GM18909 (cell line): Measurements from ENCODE around the gene RBM46.

Experiments
- ATAC-seq: cut with Tn5 transposase; IDR thresholded peaks from one replicate; pipeline ENCODE4 v1.9.1; 2021; ENCODE audit warnings: mild to moderate bottlenecking; ENCODE audit not compliant: unreplicated experiment, poor library complexity

The RBM46 gene, protein sequence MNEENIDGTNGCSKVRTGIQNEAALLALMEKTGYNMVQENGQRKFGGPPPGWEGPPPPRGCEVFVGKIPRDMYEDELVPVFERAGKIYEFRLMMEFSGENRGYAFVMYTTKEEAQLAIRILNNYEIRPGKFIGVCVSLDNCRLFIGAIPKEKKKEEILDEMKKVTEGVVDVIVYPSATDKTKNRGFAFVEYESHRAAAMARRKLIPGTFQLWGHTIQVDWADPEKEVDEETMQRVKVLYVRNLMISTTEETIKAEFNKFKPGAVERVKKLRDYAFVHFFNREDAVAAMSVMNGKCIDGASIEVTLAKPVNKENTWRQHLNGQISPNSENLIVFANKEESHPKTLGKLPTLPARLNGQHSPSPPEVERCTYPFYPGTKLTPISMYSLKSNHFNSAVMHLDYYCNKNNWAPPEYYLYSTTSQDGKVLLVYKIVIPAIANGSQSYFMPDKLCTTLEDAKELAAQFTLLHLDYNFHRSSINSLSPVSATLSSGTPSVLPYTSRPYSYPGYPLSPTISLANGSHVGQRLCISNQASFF

DNA sequence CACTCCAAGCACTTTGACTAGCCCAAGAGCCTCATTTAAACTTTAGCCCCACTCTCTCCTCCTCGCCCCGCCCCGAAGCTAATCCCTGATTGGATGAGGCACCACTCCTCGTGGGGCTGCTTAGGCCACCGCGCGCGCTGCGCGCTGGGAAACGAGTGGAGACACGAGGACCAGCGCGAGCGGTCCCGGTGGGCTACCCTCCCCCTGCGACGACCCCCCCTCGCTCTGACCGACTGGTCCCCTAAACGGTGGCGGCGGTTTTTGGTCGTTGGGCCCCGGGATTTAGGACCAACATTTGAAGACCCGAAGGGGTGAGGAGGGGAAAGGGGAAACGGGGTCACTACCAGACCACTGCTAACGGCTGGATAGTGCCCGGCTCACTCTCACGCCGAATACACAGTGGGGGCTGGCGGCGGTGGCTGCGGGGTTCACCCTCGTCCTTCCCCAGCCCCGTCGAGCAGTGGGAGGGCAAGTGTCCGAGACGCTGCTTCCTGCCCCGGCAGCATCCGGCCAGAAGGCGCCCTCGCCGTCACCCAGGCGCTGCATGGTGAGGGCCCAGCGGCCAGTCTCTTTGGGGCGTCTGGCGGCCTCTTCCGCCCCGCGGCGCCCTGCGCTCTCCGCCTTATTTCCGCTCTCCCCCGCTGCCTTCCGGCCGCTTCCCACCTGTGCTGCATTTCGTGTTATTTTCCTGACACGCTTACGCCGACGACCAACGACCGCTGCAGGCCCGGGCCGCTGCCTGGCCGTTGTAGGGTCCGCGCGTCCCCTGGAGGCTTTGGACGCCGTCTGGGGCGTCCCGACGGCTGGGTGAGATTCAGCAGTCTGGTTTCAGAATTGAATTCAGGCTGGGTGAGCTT lies at the start of gene RBM46:
TSS of gene RBM46 (plus strand) at position 147 of the 857 bp plus-strand sequence. CDS start 15,481 bp downstream, outside the sequence.
- no peak for ATAC-seq

DNA sequence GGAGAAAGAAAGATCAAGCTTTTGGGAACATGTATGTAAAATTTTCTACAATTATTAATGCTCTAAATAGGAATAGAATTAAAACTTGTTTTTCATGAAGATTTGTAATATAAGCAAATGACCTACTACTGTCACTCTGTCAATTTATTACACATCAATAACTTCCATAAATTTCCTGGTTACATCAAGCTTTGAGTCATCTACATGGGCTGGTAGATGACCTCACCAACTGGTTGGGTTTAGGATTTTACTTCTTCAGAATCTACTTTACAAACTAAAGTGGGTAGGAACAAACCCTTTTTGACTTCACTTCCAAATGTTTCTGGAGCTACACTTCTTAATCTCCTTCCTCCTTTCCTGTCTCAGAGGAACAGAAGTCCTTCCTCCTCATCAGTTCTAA lies 49.3 kb upstream of the RBM46 start:
- no peak for ATAC-seq

DNA sequence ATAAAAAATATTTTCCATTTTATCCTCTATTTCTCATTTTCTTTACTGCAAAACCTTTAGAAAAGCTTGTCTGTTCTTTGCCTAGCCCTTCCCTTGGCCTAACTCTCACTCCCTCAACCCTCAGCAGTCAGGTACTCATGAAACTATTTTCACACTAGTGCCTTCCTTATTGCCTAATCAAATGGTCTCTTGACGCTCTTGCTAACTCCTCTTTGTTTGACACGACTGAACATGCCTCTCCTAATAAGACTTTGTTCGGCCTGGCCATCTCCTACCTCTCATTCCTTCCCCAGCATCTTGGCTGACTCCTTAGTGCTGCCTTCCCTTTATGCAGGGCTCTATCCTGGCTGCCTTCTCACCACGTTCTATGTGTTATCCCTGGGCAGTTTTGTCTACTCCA lies 48.4 kb upstream of the RBM46 start:
- no peak for ATAC-seq

DNA sequence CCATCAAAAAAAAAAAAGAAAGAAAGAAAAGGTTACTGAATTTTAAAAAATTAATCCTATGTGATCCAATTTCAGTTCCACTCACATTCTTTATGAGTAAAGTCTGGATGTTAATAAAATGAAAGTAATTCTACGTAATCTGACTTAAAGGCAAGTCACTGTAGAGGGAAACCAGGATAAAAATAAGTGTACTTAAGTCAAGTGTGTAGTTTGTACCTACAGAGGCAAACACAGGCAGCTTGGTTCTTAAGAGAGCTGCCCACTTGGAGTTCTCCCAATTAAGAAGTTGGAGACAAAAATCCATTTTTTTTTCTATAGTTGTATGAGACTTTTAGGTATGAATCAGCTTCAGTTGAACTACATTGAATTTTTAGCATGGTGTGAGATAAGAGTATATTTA lies 44.3 kb upstream of the RBM46 start:
- ATAC-seq: no peak

DNA sequence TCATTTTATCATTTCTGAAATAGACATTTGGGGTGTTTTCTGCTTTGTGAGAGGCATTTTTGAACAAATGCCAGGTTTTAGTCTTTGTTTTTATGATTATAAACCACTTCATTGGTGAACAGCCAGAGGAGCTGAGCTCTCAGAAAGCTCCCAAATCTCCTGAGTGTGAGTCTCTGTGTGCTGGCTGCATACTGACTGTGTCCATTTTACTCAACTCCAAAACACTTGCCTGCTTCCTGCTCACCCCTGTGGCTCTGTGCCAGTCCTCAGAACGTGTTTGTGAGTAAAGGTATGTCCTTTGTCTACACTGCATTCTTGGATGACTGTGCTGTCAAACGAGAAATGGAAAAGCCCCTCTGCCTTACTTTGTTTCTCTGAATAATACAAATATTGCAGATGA lies 42.6 kb upstream of the RBM46 start:
- ATAC-seq: no peak

DNA sequence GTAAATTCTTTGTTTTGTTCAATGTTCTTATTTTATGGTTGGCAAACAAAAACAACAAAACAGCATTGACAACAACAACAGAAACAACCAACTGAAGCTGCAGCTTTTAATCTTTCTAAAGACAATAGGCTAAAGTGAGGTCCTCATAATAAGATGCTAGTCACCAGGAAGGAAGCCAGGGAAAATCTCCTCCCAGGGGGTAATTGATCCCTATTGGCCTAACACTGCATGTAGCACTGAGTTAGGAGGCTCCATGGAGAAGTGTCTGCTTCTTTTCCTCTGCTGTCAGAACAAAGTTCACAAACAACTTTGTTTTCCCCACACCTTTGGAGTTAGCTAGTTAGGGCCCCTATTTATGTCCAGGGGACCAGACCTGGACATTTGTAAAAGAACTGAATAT lies 42.0 kb upstream of the RBM46 start:
- no peak for ATAC-seq

DNA sequence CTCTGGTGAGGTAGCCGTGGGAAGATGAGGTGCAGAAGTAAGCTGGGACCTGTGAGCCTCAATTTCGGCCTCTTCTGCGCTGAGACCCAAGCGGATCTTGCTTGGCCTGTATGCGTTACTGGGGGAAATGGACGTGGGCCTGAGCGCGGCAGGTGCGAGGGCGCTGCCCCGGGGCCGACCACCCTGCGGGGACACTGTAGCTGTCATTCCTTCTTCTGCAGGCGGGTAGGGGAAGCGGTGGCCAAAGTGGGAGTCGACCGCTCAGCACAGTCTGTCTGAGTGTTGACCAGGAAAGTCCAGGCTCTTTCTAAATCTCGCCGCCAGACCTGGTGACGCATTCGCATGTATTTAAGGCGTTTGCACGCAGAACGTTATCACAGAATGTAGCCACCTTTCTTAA lies 40.6 kb upstream of the RBM46 start:
- no peak for ATAC-seq

DNA sequence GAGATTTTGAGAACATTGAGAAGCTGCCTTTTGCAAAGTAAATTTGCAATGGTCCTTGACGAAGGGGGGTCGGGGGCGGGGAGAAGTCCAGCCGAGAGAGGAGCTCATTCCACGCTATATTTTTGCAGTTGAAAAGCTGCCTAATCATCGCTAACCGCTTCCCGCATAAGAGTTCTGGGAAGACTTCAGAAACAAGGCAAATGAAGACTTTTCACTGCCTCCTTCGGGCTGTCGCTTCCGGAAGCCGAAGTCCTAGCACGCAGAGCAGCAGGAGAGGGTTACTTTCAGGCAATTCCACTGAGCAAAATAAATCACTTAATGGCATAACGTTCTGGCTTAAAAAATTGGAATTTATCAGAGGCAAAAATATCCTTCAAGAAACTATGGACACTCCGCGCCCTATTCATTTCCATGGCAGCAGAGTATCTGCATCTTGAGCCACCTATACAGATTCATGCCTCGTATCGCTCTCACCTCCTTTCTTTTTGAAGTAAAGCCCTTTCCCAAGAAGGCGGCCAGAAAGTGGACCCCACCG lies 39.9 kb upstream of the RBM46 start:
- no peak for ATAC-seq

DNA sequence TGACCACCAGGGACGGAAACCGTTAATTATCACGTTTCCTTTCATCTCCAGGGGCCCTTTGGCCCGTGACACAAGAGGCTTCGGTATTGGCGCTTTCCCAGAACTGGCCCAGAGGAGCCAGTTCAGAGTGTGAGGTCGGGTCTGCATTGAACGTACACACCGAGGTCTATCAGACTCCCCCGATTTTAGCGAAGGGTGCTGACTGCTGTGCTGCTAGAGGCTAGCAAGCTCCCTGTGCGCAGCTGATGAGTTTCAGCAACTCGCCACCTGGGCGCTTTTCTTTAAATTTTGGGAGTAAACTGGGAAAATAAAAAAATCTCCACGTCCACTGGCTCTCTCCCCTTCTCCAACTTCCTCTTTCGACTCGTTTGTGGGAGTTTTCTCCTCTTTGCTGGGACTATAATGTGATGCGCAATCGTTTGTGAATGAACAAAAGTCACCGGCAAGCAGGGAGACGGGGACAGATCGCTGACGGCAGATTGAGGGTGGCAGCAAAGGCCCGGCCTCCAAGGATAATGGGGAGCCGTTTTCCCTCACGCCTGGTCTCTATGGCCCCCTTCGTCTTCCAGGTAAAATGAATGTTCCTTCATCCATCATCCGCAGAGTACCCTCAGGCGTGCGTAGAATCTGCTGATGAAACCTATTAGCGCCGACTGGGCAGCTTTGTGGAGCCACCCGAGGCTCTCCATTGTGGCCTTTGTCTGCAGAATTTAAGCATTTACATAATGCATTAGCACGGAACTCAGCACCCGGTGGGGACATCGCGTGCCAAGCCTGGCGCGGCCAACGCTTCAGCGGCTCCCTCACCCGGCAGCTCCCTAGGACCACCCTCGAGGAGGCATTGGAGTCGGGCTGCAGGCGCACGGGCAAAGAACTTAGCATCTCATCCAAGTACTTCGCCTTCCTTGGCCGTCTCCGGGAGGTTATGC lies 38.9 kb upstream of the RBM46 start:
- ATAC-seq: peak; percentile 33

DNA sequence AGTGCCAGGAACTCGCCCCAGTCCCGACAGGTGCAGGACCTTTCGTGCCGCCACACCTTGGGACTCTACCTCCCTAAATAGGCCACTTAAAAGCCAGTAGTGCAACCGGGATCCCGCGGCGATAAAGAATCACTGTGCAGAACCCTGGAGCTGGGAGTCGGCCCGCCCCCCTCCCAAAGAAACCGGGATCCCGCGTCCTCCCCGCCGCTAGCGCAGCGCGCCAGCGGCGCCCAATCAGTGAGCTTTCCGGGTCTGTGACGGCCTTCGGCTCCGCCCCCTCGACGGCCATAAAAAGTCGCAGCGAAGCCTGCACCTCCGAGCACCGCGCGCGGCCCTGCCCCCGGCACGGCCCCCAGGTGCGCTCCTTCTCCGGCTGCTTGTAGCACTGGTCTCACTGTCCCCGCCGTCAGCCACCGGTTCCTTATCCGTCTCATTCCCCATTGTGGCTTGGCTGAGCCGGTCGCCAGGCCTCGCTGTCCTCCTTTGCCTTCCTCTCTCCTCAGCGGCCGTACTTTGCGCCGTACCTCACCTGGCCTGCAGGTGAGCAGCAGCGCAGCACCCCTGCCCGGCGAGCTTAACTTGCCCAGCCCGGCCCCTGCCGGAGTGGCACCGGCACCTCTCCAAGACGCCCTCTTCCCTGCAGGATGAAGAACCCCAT lies 37.3 kb upstream of the RBM46 start, which contains the start of gene LRAT:
TSS of gene LRAT (plus strand) at position 318 of the 658 bp plus-strand sequence. CDS start at position 645, 327 bp downstream.
- peak; percentile 74 for ATAC-seq

DNA sequence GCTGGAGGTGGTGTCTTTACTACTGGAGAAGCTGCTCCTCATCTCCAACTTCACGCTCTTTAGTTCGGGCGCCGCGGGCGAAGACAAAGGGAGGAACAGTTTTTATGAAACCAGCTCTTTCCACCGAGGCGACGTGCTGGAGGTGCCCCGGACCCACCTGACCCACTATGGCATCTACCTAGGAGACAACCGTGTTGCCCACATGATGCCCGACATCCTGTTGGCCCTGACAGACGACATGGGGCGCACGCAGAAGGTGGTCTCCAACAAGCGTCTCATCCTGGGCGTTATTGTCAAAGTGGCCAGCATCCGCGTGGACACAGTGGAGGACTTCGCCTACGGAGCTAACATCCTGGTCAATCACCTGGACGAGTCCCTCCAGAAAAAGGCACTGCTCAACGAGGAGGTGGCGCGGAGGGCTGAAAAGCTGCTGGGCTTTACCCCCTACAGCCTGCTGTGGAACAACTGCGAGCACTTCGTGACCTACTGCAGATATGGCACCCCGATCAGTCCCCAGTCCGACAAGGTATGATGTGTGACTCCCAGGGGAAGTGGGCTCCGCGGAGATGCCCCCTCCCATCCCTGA lies 36.6 kb upstream of the RBM46 start:
- ATAC-seq: no peak

DNA sequence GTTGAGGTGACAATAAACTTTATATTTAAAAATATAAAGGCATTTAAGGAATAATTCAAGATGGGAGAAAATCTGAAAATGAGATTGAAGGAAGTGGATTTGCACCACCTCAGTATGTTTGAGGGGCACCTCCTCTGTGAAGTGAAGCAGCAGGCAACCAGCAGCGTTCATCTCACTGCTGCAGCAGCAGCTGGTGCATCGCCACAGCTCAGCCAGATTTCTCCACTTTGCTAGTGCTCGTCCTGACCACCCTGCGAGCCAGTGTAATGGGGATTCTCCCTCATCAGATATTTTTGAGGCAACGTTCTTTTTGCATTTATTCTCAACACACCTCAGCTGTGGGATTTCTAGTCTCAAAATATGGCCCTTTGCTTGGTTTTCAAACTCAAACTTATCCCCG lies 23.4 kb upstream of the RBM46 start:
- no peak for ATAC-seq

DNA sequence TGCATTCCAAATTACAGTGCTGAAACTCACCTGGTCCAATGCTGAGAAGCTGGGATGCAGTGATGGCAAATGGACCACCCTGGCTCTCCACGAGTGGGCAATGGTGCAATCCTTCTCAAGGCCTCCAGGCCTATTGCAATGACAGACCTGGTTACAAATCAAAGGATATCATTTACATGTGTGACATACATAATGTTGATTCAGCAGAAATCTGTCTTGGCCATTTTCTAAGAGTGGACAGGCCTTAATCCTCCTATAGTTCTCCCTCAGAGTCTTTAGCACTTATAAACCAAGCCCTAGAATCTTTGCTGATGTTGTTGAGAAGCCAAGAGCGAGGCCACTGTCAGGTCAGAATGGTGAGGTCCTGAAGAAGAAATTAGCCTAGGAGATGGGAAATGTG lies 20.2 kb upstream of the RBM46 start:
- no peak for ATAC-seq

DNA sequence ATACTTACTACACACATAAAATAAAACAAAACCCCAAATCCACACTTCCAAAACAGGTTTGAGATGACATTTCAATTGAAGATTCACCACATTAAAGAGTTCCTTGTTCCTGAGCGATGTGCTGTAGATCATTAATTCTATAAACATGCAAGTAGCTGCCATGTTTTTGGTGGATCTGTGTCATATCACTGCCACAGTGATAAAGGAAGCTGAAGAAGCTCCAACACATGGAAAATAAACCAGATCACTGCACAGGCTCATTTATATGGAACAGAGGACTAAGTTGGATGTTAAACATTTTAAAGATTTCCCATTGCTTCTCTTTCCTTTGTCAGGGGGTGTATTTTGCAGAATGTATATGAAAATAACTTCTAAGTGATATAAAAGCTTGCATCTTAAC lies 2.8 kb upstream of the RBM46 start:
- no peak for ATAC-seq

DNA sequence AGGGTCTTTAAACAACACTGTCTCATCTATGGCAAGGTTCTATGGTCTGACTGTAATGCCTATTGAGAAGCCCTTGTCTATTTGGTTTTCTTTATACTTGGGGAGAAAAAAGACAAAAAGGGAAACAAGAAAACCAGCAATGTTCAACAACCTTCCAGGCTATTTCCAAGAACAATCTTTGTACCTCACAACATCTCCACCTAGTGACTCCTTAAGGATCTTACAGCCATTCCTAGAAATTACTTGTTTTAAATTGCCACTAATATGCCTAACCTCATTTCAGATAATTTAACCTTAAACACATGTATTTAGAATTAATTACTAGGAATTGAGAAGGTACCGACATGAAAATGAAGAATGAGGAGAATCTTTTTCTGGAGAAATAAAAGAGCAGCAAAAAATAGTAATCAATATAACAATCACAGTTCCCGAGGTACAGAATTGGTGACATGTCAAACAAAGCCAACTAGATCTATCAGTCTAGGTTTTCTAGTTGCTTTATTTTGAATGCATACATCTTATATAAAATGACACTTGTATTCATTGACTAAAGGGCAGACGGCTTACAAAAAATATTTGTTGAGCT lies 1.6 kb upstream of the RBM46 start:
- no peak for ATAC-seq

DNA sequence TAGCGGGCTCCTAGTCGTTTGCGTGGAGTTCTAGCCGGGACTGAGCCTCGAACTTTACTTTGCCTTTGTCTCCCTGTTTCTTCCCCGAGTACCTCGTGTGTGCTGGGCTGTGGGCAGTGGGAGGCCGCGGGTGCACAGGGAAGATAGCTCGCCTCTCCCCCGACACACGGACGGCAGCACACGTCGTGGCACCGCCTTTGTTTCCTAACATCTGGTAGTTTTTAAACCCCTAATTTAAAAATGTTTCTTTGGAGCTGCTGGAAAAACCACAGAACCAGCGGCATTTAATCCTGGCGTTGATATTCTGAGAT lies 866 bp downstream of the RBM46 start:
- no peak for ATAC-seq

DNA sequence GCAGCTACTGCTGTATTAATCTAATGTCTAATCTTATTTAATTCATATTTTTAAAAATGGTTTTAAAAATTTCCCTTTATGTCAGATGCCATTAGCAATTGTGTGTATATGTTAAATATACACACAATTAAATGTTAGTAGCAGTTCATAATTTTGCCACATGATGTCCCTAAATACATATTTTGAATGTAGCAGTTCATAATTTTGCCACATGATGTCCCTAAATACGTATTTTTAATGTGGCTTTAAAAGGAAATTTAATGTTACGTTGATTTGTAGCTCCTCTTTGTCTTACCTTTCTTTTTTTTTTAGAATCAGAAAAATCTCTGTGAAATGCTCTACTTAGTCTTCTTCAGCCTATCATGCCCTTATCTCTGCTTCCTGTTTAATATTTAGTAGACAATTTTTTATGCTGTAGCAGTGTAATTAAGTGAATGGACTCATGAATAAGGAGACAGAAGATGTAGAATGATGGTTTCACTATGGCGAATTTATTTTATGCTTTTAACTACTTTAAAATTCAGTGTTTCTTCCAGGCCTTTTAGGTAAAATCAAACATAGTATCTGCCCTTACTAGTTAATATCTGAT lies 26.1 kb downstream of the RBM46 start:
- peak; percentile 89 for ATAC-seq

DNA sequence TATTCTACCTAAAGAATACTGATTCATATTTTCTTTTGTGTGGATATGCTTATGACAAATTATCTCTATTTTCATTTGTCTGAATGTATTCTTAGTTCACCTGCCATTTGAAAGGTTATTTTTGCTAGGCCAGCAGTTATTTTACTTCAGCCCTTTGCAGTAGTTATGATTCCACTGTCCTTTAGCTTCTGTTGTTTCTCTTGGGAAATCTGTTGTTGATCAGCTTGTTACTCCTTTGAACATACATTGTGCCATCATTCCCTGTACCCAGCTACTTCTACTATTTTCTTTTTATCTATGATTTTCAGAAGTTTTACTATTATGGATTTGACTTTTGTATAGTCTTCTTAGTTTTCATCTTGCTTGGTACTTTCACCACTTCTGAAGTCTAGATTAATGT lies 37.2 kb downstream of the RBM46 start:
- ATAC-seq: no peak
